GM18858 (cell line): ENCODE measurements around the gene DCP2.

Experiments used
- ATAC-seq: cut with Tn5 transposase; IDR thresholded peaks from one replicate; pipeline ENCODE4 v1.9.1; 2021; ENCODE audit not compliant: unreplicated experiment

The DCP2 gene

GRCh38 chr5:113017881-113018635 is 41.5 kb downstream of the DCP2 start:
- no peak for ATAC-seq

DNA sequence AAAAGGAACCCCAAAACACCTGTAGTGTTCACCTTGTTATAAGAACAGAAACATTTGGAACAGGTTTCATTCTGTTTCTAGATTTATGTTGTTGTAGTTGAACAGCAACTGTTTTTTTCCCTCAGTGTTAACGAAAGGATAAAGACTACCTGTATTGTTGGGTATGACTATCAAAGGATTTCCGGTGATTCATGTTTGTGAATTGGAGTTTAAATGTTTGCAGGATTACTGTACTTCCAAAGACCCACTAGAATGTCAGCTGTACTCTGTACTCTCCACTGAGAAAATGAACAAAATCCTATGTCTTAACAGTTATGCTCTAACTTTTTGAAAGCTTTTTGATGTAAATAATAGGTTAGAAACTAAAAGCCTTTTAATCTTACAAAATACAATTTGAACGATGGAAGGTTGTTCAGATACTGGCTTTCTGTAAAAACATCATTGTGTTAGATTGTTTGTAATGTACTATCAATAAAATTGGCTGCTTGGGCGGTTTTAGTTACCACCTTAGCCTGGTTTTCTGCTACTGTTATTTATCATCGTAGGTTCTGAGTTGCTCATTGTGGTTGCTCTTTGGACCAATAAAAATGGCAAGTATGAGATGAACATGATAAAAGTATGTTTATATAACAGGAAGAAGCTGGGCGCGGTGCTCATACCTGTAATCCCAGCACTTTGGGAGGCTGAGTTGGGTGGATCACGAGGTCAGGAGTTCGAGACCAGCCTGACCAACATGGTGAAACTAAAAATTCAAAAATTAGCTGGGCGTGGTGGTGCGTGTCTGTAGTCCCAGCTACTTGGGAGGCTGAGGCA is 44.1 kb downstream of the DCP2 start:
- no peak for ATAC-seq

DNA sequence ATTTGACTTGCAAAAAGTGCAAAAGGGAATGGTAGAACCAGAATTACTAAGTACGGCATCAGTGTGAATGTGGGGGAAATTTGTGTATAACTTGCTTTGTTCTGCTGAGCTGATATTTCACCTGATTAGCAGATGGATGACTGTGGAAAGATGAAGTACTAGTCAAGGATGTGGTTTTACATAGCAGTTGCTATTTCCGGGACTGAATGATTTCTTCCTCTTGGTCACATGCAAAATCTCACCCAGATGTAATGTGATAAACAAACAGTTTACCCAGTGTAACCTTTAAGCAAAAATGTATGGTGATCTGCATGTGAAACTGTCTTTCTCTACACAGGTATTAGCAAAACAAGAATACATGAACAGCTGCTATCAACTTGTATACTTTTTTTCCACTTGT is 46.1 kb downstream of the DCP2 start:
- peak; percentile 74 for ATAC-seq

GRCh38 chr5:113024076-113024697 is 47.6 kb downstream of the DCP2 start:
- ATAC-seq: no peak

GRCh38 chr5:113025596-113025995 is 49.0 kb downstream of the DCP2 start:
- ATAC-seq: no peak

GRCh38 chr5:113026211-113026610 is 49.6 kb downstream of the DCP2 start:
- no peak for ATAC-seq

- no peak for ATAC-seq
Measured at GRCh38 chr5:113027015-113027414, 50.4 kb downstream of the DCP2 start.

DNA sequence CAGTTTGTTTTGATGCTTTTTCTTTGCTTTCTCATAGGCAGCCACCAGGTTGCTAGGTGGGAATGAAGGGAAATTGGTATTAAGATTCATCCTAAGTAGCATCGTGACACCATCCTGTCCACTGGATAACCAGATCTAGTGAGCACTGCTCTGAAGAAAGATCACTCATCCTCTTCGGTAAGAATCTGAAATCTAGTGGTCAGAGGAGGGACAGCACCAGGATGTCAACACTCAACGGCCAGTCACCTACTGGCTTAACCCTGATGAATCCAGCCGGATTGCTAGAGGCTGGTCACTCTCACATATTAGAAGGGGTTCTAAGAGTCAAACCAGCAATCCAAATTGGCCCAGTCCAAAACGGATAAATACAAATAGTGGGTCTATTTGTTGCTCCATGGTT is 50.8 kb downstream of the DCP2 start:
- ATAC-seq: no peak

DNA sequence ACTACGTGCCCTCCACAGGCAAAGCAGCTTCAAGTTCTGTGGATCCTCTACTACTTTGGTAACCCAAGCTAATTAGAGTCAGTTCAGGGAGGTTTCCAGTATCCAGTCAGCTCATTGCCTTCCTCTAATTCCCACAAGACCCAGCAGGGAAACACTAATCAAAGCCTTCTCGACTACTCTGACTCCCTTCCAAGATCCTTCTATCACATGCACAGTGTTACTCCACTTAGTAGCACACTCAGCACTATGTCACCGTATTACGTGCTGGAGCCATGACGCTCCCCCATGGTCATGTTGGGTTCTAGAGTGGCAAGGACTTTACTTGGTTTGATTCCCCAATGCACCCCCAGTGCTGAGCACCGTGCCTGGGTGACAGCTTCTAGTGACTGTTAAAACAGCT is 53.0 kb downstream of the DCP2 start:
- ATAC-seq: no peak

GRCh38 chr5:113031104-113031503 is 54.5 kb downstream of the DCP2 start:
- no peak for ATAC-seq

DNA sequence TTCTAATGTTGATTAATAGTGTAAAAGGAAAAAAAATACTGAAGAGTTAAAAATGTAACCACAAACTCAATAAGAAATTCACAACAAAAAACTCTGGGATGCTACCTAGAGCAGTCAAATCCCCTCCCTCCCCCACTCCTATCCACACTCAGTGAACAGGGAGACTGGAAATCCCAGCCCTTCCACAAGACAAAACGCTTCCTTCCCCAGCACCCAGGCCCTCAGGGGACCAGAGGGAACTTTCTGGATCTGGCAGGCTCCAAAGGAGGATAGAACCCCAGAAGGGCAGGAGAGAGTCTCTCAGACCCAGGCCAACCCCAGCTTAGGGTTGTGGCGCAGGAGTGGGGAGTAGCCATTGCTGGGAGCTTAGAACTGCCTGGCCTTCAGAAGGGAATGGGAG is 55.0 kb downstream of the DCP2 start:
- no peak for ATAC-seq

DNA sequence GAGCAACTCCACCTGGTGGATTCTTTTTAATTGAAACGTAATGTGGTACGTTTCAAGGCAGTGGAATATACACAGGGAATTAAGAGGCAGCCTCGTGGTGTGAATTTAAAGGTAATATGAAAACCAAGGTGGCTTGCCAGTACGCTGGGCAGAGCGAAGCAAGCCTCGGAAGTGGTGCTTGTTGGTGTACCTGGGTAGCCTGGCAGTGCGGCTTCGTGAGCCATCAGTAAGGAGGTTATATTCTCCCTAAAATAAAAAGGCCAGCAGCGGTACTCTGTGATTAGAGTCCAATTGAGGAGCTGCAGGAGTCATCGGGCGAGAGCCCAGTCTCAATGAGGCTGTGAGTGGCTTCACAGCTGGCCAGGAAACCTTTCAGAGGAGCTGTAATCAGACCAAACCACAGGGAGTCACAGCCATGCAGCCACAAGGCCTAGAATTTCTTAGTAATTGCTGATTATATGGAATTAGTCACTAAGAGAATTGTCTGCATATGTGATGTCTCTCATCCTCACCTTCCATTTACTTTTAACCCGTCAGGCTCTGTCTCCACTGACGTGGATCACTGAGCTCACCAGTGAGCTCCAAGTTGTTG is 57.7 kb downstream of the DCP2 start:
- ATAC-seq: no peak

- ATAC-seq: no peak
Measured at GRCh38 chr5:113035096-113035495, 58.5 kb downstream of the DCP2 start.

GRCh38 chr5:113036321-113036720 is 59.7 kb downstream of the DCP2 start:
- ATAC-seq: no peak

GRCh38 chr5:113036826-113037225 is 60.2 kb downstream of the DCP2 start:
- no peak for ATAC-seq

DNA sequence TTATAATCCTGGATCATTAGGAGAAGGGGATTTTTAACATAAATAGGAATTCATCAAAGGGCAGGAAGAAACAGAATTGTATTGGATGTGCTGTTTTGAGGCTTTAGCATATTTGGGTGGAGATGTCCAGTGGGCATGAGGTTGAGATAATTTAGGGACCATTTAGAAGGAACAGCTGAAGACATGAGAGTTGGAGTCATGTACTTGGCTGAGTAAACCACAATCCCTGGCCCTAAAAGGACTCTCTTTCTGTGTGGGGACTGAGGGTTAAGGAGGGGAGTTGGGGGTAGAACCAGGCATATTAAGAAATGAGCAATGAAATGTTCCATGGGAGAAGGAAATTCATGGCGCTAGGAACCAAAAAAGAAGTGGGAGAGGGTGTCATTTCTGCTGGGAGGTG is 61.5 kb downstream of the DCP2 start:
- ATAC-seq: no peak

- ATAC-seq: no peak
Measured at GRCh38 chr5:113038714-113039113, 62.1 kb downstream of the DCP2 start.

- ATAC-seq: no peak
Measured at GRCh38 chr5:113039229-113039933, 62.8 kb downstream of the DCP2 start.

- no peak for ATAC-seq
Measured at GRCh38 chr5:113039934-113040285, 63.3 kb downstream of the DCP2 start.

- ATAC-seq: no peak
Measured at GRCh38 chr5:113040672-113041260, 64.2 kb downstream of the DCP2 start.
